Activated T-cell treated with anti-CD3 and anti-CD28 coated beads, Interleukin-2, amount 50 U/mL, for 72 hours (primary cell): ENCODE data around the gene NRSN1. TPM values are rescaled to one million over a fixed set of nuclear protein-coding genes. Genes with fewer than 3 reads are reported as not detected.

Source experiments
- ATAC-seq, 2 donors: fragments of 150-1000 bp; cut with Tn5 transposase; replicated peaks in 1 of 2; 2 replicates each; pipeline ENCODE4 v1.10.0; 2021; ENCODE audit warnings: moderate library complexity in 2 of 2, mild to moderate bottlenecking in 1 of 2
- DNase-seq, 2 donors: peaks; one replicate each; pipeline ENCODE4 v3.0.0; 2021 to 2022; ENCODE audit warnings: mixed read lengths in 1 of 2
- H3K27ac Mint-ChIP-seq: one replicate; pipeline ENCODE4 v1.8.0; 2022; ENCODE audit warnings: mild to moderate bottlenecking, moderate library complexity, mixed read lengths
- H3K27me3 Mint-ChIP-seq: one replicate; pipeline ENCODE4 v1.8.0; 2022; ENCODE audit warnings: low read depth, mixed read lengths
- H3K36me3 Mint-ChIP-seq, 2 donors: one replicate each; pipeline ENCODE4 v1.8.0; 2022; ENCODE audit warnings: mixed read lengths in 2 of 2, mild to moderate bottlenecking in 1 of 2; ENCODE audit not compliant: insufficient read depth in 2 of 2
- H3K4me1 Mint-ChIP-seq: one replicate; pipeline ENCODE4 v1.8.0; 2022; ENCODE audit warnings: low read depth, mixed read lengths
- H3K4me3 Mint-ChIP-seq, 2 donors: one replicate each; pipeline ENCODE4 v1.8.0; 2022; ENCODE audit warnings: mild to moderate bottlenecking in 2 of 2, mixed read lengths in 2 of 2, moderate library complexity in 2 of 2
- H3K9me3 Mint-ChIP-seq, 2 donors: one replicate each; pipeline ENCODE4 v1.8.0; 2022; ENCODE audit warnings: mixed read lengths in 2 of 2
- total RNA-seq, 2 donors: library from RNA; stranded (reverse); gene quantifications; one replicate each; pipeline ENCODE4 v1.2.3, GENCODE V29; 2022

Gene NRSN1
- total RNA-seq, 2 donors from 2014 or later, result not detected

DNA sequence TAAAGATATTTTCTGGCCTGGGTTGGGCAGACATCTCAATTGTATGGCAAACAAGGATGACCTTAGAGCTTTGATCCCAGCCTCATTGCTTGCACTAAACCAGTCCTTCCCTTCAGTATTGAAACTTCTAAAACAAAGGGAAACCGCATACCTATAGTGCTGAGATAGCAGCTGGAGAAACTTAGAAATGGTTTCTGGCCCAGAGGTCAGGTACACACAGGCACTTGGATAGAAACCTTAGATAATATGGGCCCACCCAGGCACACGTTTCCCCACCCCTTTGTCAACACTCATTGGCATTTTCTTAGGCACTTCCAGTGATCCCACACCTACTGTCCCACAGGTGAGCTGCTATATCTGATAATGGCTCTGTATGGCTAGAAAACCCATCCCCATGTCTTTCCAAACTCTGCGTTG, 22.1 kb downstream of the NRSN1 start:
- H3K27me3 Mint-ChIP-seq, result no peaks in the 10 kb centered on the region

DNA sequence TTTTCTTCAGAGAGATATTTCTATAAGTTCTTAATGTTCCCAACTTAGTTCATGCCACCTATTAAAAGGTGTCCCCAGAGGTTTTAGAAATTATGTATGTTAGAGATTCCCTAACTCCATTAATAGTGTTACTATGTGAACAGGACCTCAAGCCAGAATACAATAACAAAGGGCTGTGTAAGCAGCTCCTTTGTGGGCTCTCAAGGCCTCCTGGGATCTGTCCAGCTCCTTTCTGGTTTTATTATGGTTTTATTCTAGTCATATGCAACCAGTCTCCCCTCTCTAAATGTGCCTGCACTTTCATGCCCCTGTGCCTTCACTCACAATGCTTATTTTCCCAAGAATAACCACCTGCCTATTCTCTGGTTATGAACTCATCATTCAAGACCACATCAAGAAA, 22.7 kb downstream of the NRSN1 start:
- H3K27me3 Mint-ChIP-seq, result no peaks in the 10 kb centered on the region
- no peaks in the 10 kb centered on the region for H3K36me3 Mint-ChIP-seq
- peaks cover 0 to 3% of the 10 kb centered on the region in 2 donors for H3K9me3 Mint-ChIP-seq
- DNase-seq (no peak), ATAC-seq (no peak)
- no peak overlapping the region for H3K4me3 Mint-ChIP-seq
- H3K4me1 Mint-ChIP-seq, result no peaks in the 10 kb centered on the region
- no peak overlapping the region for H3K27ac Mint-ChIP-seq

More for the DNA sequence above, 22.1 kb downstream of the NRSN1 start:
- DNase-seq (no peak), ATAC-seq (no peak)
- Mint-ChIP-seq H3K9me3 (peaks cover 0 to 3% of the 10 kb centered on the region in 2 donors), H3K4me1 (no peaks in the 10 kb centered on the region), H3K36me3 (no peaks in the 10 kb centered on the region), H3K4me3 (no peak overlapping the region), H3K27ac (no peak overlapping the region)

DNA sequence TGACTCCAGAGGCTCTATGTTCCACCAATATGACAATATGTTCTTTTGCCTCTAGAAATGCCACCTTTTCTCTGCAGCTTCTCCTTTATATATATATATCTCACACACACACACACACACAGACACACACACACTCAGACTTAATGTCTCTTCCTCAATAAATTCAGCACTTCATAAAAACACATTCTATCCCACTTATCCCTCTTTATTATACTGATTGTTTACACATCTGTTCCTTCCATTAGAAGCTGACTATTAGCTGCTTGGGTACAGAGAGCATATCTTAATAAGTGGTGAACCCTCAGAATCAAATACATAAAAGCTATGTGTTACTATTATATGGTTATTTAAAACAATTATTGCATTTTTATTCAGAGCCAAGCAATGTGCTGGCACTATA, 23.3 kb downstream of the NRSN1 start:
- no peaks in the 10 kb centered on the region for H3K36me3 Mint-ChIP-seq
- H3K4me1 Mint-ChIP-seq, result no peaks in the 10 kb centered on the region
- H3K27ac Mint-ChIP-seq, result no peak overlapping the region
- ATAC-seq, result no peak
- no peak for DNase-seq
- peaks cover 0 to 3% of the 10 kb centered on the region in 2 donors for H3K9me3 Mint-ChIP-seq
- no peaks in the 10 kb centered on the region for H3K27me3 Mint-ChIP-seq
- H3K4me3 Mint-ChIP-seq, result no peak overlapping the region

DNA sequence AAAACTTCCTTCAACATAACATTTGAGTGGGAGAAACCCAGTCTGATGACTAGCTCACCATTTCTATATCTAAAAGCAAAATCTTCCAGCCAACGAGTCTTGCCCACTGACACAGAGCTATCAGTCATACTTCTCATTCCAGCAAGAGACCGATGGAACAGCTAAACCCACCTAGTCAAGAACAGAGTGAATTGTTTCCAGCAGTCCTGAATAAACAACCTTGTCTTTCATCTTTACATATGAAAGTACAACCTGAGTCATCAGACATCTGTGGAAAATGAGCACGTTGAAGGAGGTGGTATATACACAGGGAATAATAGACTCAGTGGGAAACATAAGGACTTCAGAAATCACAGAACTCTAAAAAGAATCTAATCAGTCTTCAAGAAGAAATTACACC, 23.8 kb downstream of the NRSN1 start:
- ATAC-seq (no peak), DNase-seq (no peak)
- Mint-ChIP-seq H3K4me3 (no peak overlapping the region), H3K9me3 (peaks cover 0 to 3% of the 10 kb centered on the region in 2 donors), H3K36me3 (no peaks in the 10 kb centered on the region), H3K4me1 (no peaks in the 10 kb centered on the region), H3K27ac (no peak overlapping the region), H3K27me3 (no peaks in the 10 kb centered on the region)

DNA sequence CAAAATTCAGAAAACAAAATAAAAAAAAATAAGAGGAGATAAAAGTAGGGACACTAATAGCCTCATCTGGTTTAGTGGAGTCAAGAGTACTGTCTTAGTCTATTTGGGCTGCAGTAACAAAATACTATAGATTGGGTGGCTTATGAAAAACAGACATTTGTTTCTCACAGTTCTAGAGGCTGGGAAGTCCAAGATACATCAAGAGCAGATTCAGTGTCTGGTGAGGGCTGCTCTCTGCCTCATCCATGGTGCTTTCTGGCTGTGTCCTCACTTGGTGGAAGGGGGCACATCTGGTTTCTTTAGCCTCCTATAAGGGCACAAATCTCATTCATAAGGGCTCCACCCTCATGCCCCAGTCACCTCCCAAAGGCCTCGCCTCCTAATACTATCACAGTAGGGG, 26.0 kb downstream of the NRSN1 start:
- no peaks in the 10 kb centered on the region for H3K27me3 Mint-ChIP-seq

DNA sequence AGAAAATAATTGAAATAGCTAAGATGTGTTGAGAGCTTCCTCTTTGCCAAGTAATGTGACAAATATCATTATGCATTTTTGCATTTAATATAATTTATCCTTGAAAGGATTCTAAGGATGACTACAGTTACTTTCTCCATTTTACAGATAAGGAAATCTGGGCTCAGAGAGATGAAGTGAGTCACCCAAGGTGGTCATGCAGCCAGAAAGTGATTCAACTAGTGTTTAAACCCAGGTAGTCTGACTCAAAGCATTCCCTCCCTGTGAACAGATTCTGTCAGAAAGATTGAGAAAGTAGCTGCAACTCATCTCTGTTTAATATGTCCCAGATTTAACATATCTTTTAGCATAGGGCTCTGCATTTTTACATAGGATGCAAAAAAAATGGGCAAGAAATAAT, 28.1 kb downstream of the NRSN1 start:
- ATAC-seq, result peak; percentile 36 to 62
- H3K4me1 Mint-ChIP-seq, result no peaks in the 10 kb centered on the region
- H3K9me3 Mint-ChIP-seq, result peaks cover 0 to 3% of the 10 kb centered on the region in 2 donors
- DNase-seq, result no peak
- H3K27me3 Mint-ChIP-seq, result no peaks in the 10 kb centered on the region
- no peak overlapping the region for H3K27ac Mint-ChIP-seq
- no peaks in the 10 kb centered on the region for H3K36me3 Mint-ChIP-seq
- H3K4me3 Mint-ChIP-seq, result no peak overlapping the region

More for the DNA sequence above, 26.0 kb downstream of the NRSN1 start:
- Mint-ChIP-seq H3K4me1 (no peaks in the 10 kb centered on the region), H3K4me3 (no peak overlapping the region), H3K36me3 (no peaks in the 10 kb centered on the region), H3K9me3 (peaks cover 0 to 3% of the 10 kb centered on the region in 2 donors), H3K27ac (no peak overlapping the region)
- ATAC-seq (no peak), DNase-seq (no peak)

DNA sequence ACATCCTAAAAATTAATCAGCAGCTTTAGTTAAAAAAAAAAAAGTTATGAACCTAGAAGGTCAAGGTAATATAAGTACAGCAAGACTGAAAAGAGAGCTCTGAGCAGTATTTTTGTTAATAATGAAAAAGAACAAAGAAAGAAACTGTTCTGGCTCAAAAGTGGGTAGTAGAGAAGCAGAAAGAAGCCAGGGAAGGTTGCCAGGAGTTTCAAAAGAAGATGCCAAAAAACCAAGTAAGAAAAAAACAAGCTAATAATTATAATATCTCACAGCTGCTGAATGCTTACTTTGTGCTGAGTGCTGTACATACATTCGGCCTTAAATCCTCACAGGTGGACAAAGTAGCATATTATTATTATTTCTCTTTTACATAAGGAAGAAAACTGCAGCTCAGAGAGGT, 31.9 kb downstream of the NRSN1 start:
- H3K27ac Mint-ChIP-seq, result no peak overlapping the region
- no peaks in the 10 kb centered on the region for H3K27me3 Mint-ChIP-seq
- no peak overlapping the region for H3K4me3 Mint-ChIP-seq
- H3K4me1 Mint-ChIP-seq, result no peaks in the 10 kb centered on the region
- ATAC-seq, result no peak
- no peaks in the 10 kb centered on the region for H3K36me3 Mint-ChIP-seq
- no peak for DNase-seq
- no peaks in the 10 kb centered on the region for H3K9me3 Mint-ChIP-seq

DNA sequence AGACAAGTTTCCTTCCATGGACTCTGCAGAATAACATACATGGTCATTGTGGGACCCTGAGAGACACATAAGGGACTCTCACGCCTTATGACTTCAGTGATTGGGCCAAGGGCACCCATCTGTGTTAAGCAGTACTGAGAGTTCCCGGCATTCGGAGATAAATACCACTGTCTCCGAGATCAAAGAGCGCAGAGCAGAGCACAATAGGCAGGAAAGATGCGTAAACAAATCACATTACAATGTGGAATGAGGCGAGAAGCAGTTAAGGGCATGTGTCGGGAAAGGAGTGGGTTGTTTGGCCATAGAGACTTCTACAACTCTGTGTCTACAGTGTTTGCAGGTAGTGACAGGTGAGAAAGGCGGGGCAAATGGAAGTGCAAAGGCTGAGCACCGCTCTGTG, 57.6 kb downstream of the NRSN1 start:
- H3K4me3 Mint-ChIP-seq, result no peak overlapping the region
- no peaks in the 10 kb centered on the region for H3K4me1 Mint-ChIP-seq
- peaks cover 5% of the 10 kb centered on the region for H3K27me3 Mint-ChIP-seq
- ATAC-seq (no peak), DNase-seq (no peak)
- peaks cover 0 to 2% of the 10 kb centered on the region in 2 donors for H3K36me3 Mint-ChIP-seq
- H3K9me3 Mint-ChIP-seq, result no peaks in the 10 kb centered on the region
- H3K27ac Mint-ChIP-seq, result no peak overlapping the region

DNA sequence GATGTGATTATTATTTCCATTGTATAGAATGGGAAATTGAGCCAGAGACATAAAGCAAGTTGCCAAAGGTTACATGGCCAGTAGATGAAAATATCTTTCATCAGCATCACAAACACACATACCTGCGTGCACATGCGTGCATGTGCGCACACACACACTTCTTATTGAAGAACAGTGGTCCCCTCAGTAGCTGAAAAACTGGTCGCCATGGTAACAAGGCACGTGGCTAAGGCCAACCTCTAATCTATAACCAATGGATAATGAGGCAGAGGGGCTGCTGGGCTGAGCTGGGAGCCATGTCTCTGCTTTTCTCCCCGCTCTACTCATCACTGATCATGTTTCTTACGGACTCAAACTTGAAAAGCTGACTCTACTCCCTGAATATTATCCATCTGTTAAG, 60.3 kb downstream of the NRSN1 start:
- no peak for ATAC-seq
- Mint-ChIP-seq H3K36me3 (no peaks in the 10 kb centered on the region), H3K27ac (no peak overlapping the region), H3K9me3 (no peaks in the 10 kb centered on the region), H3K27me3 (peaks cover 11% of the 10 kb centered on the region), H3K4me1 (no peaks in the 10 kb centered on the region), H3K4me3 (no peak overlapping the region)
- no peak for DNase-seq

DNA sequence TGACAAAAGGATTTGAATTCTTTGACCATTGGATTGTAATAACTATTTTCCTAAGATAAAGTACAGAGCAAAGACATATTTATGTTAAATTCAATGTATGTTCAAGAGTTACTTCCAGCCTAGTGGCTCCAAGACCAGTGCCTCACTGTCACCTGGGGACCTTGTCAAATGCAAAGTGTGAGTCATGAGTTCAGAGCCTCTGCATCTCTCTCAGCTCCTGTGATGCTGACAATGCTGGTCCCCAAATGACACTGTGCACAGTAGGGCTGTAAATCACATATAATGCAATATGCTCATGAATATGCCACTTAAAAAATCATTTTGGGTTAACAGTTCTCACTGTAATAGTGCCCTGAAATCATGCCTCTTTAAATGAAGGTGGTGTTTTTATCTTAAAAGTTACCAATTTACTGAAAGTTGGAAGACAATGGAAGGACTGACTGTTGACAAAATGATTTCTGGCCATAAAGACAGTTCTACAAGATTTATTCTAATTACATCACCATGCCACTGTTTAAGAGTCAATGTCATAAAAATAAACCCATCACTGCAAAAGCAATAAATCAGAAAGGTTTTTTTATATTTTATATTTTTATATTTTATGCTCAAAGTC, 62.1 kb downstream of the NRSN1 start:
- Mint-ChIP-seq H3K4me1 (no peaks in the 10 kb centered on the region), H3K9me3 (no peaks in the 10 kb centered on the region), H3K4me3 (no peak overlapping the region), H3K27me3 (peaks cover 23% of the 10 kb centered on the region), H3K27ac (no peak overlapping the region), H3K36me3 (no peaks in the 10 kb centered on the region)
- no peak for DNase-seq
- no peak for ATAC-seq

DNA sequence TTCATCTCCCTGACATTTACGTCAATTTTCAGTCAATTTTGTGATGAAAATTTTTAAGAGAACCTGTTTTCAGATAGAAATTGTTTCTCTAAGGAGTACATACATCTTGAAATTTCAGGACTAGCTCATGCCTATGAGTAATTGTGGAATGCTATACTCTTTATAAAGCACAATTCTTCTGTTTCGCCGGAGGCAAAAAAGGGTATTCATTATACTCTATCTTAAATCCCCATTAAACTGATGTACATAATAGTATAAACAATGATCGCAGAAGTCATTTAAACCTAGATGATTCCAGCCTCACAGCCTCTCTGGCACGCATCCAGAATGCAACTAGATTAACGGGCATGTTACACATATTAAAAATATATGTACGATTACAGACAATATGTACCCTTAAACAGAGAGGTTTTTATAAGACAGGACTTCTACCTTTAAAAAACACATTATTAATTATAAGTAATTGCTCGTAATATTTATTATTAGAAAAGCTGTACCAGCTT, 62.6 kb downstream of the NRSN1 start:
- H3K36me3 Mint-ChIP-seq, result no peaks in the 10 kb centered on the region
- no peak overlapping the region for H3K4me3 Mint-ChIP-seq
- H3K27ac Mint-ChIP-seq, result no peak overlapping the region
- peaks cover 23% of the 10 kb centered on the region for H3K27me3 Mint-ChIP-seq
- no peak for DNase-seq
- ATAC-seq, result no peak
- no peaks in the 10 kb centered on the region for H3K4me1 Mint-ChIP-seq
- no peaks in the 10 kb centered on the region for H3K9me3 Mint-ChIP-seq

DNA sequence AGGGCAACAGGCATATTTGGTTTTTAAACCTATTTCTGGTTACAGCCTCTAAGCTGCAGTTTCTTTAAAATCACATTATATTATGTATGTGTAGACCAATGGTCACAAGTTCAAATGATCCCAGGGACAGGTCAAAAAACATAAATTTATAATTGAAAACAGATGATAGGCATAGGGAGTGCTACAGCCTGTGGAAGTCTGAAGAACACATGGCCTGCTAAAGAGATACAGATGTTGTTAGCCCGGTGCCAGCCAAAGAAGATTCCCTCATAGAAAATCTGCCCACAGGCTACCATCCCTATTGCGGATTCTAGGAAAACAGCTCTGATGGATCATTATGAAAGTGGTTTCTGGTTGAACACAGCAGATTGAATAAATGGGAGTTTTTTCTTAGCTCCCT, 65.3 kb downstream of the NRSN1 start:
- Mint-ChIP-seq H3K9me3 (no peaks in the 10 kb centered on the region), H3K27me3 (peaks cover 24% of the 10 kb centered on the region), H3K27ac (no peak overlapping the region), H3K36me3 (no peaks in the 10 kb centered on the region), H3K4me1 (no peaks in the 10 kb centered on the region), H3K4me3 (no peak overlapping the region)
- ATAC-seq, result no peak
- DNase-seq, result no peak

DNA sequence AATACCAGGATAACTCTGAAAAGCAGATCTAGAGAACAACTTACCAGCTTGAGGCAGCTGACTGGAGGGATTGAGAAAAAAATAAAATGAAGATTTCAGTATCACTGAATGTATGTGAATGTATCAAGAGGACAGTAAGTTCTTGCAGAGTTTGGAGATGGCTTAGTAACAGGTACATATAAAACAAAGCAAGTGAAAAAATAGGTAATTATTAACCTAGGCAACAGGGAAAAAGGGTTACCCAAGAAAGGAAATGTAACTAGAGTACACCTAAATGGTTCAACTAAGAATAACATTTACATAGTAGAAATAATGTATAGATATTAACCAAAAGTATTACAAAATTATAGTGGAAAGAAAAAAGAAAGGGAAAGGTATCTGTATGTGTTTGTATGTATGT, 67.3 kb downstream of the NRSN1 start:
- no peak overlapping the region for H3K4me3 Mint-ChIP-seq
- no peaks in the 10 kb centered on the region for H3K4me1 Mint-ChIP-seq
- peaks cover 24% of the 10 kb centered on the region for H3K27me3 Mint-ChIP-seq
- DNase-seq, result no peak
- H3K9me3 Mint-ChIP-seq, result no peaks in the 10 kb centered on the region
- no peak for ATAC-seq
- no peaks in the 10 kb centered on the region for H3K36me3 Mint-ChIP-seq
- H3K27ac Mint-ChIP-seq, result no peak overlapping the region

DNA sequence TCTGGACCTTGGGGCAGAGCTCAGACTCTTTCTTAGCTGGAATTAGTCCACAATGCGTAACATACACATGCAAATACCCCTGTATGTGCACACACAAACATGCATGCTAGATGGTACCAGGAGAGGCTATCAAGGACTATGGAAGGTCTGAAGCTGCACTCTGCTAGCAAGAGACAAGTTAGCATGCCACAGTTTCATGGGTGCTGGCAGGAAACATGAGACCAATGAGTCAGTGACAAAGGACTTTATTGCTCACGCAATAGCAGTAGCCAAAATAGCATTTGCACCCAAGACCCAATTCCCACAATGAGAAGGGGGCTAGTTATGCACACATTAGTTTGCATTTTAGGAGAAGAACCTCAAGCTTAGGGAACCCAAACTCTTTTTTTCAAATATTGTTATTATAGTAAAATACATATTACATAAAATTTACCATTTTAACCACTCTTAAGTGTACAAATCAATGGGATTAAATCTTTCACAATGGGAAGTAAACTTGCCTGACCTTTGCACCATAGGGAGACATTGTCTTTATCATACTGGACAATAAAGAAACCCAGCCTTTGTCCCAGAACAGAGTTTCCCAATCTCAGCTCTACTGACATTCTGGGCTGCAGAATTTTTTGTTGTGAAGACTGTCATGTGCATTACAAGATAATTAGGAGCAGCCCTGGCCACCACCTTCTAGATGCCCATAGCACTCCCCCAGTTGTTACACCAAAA, 69.1 kb downstream of the NRSN1 start:
- no peaks in the 10 kb centered on the region for H3K9me3 Mint-ChIP-seq
- no peaks in the 10 kb centered on the region for H3K4me1 Mint-ChIP-seq
- H3K4me3 Mint-ChIP-seq, result no peak overlapping the region
- ATAC-seq (no peak), DNase-seq (no peak)
- no peaks in the 10 kb centered on the region for H3K36me3 Mint-ChIP-seq
- no peak overlapping the region for H3K27ac Mint-ChIP-seq
- H3K27me3 Mint-ChIP-seq, result peaks cover 32% of the 10 kb centered on the region
